Gastrocnemius medialis (tissue), 4 donors: Measurements from ENCODE around the gene ETNK1. TPM values are rescaled to one million over a fixed set of nuclear protein-coding genes. Genes with fewer than 3 reads are reported as not detected.

Experiments used
- ATAC-seq, 2 donors: fragments of 150-250 bp; one replicate each; pipeline ENCODE4 v1.9.1; 2016
- DNase-seq, 2 donors: peaks; one replicate each; pipeline ENCODE4 v3.0.0-alpha.2; 2019
- H3K27ac ChIP-seq, 4 donors: fragments of 200-600 bp; sonication (generic); 1 replicate in 1 of 4; 2 replicates in 3 of 4; pipeline ENCODE4 v1.5.1; 2016 to 2018; ENCODE audit warnings: mild to moderate bottlenecking in 2 of 4, moderate library complexity in 1 of 4
- H3K27me3 ChIP-seq, 3 donors: fragments of 200-600 bp; sonication (generic) in 2 of 3; 1 replicate in 1 of 3; 2 replicates in 2 of 3; pipeline versions ENCODE4 v1.5.1 to v1.6.0; 2016 to 2019; ENCODE audit warnings: mild to moderate bottlenecking in 1 of 3, moderate library complexity in 1 of 3
- H3K36me3 ChIP-seq, 2 donors: fragments of 200-600 bp; sonication (generic) in 1 of 2; one replicate each; pipeline ENCODE4 v1.5.1; 2017 to 2018
- H3K4me1 ChIP-seq, 2 donors: fragments of 200-600 bp; sonication (generic) in 1 of 2; one replicate each; pipeline ENCODE4 v1.5.1; 2016 to 2017; ENCODE audit warnings: mild to moderate bottlenecking in 2 of 2
- H3K4me3 ChIP-seq, 4 donors: fragments of 200-600 bp; sonication (generic) in 3 of 4; 1 replicate in 1 of 4; 2 replicates in 3 of 4; pipeline ENCODE4 v1.5.1; 2016 to 2019; ENCODE audit warnings: mild to moderate bottlenecking in 2 of 4
- H3K9me3 ChIP-seq, 3 donors: fragments of 200-600 bp; sonication (generic) in 2 of 3; 1 replicate in 1 of 3; 2 replicates in 2 of 3; pipeline ENCODE4 v1.5.1; 2016 to 2019
- POLR2A ChIP-seq, 2 donors: fragments of 450-650 bp; IDR thresholded peaks; one replicate each; pipeline ENCODE4 v1.6.1; 2017; ENCODE audit warnings: antibody characterized with exemption in 2 of 2, mild to moderate bottlenecking in 2 of 2, moderate library complexity in 2 of 2
- in situ Hi-C, 4 donors: fragments of 200-750 bp; cut with MboI; loops; one replicate each; pipeline versions ENCODE4 v1.15.0 to v1.8.0; 2017; ENCODE audit warnings: low sequenced_read_pairs in 4 of 4
- intact Hi-C: fragments of 100-400 bp; cut with DNase I; formaldehyde crosslinking; loops from one replicate; pipeline ENCODE4 v1.15.1; 2023; ENCODE audit warnings: low total_unique reads
- total RNA-seq, 4 donors: library from RNA; depleted of rRNA; stranded (reverse); fragments of >200 nt; gene quantifications; one replicate each; pipeline versions ENCODE4 v1.1.0 to v1.2.3, GENCODE V29; 2016
- TF ChIP-seq, protein P1 (sequence below), 5 experiments: fragments of 450-650 bp in 3 of 5; fragments of 200-600 bp in 2 of 5; sonication (generic) in 2 of 5; IDR thresholded peaks in 4 of 5; conservative IDR thresholded peaks in 1 of 5; 1 replicate in 4 of 5; 2 replicates in 1 of 5; pipeline ENCODE4 v1.5.1; 2016 to 2019; ENCODE audit warnings: antibody characterized with exemption in 5 of 5, mild to moderate bottlenecking in 3 of 5, moderate library complexity in 3 of 5

Gene ETNK1
- total RNA-seq, 4 donors from 2014 or later, result 6.5 to 15.1 (median 7.2) TPM

GRCh38 chr12:22668441-22668840, 43.5 kb downstream of the ETNK1 start:
- Histone ChIP-seq H3K27me3 (no peaks in the 10 kb centered on the region), H3K9me3 (no peaks in the 10 kb centered on the region), H3K27ac (no peak overlapping the region), H3K36me3 (peaks cover 0 to 8% of the 10 kb centered on the region in 2 donors), H3K4me3 (no peak overlapping the region), H3K4me1 (no peaks in the 10 kb centered on the region)
- in situ Hi-C loops (no loop called here), intact Hi-C loops (no loop called here)
- DNase-seq (no peak), ATAC-seq (no peak)
- TF ChIP-seq POLR2A (IDR thresholded peaks at IDR 0.05), result no peak
- TF ChIP-seq, protein P1, sequence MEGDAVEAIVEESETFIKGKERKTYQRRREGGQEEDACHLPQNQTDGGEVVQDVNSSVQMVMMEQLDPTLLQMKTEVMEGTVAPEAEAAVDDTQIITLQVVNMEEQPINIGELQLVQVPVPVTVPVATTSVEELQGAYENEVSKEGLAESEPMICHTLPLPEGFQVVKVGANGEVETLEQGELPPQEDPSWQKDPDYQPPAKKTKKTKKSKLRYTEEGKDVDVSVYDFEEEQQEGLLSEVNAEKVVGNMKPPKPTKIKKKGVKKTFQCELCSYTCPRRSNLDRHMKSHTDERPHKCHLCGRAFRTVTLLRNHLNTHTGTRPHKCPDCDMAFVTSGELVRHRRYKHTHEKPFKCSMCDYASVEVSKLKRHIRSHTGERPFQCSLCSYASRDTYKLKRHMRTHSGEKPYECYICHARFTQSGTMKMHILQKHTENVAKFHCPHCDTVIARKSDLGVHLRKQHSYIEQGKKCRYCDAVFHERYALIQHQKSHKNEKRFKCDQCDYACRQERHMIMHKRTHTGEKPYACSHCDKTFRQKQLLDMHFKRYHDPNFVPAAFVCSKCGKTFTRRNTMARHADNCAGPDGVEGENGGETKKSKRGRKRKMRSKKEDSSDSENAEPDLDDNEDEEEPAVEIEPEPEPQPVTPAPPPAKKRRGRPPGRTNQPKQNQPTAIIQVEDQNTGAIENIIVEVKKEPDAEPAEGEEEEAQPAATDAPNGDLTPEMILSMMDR (IDR thresholded peaks at IDR 0.05 in 4 of 5, conservative IDR thresholded peaks at IDR 0.05 in 1 of 5), result no peak

- DNase-seq, result no peak
- no peak overlapping the region for H3K27ac ChIP-seq
- H3K9me3 ChIP-seq, result no peaks in the 10 kb centered on the region
- intact Hi-C loops (loop anchor here (2.0 kb wide), 1 partner anchor 142 kb away; no protein-coding TSS in a partner anchor), in situ Hi-C loops (no loop called here)
- no peaks in the 10 kb centered on the region for H3K4me1 ChIP-seq
- H3K4me3 ChIP-seq, result no peak overlapping the region
- H3K36me3 ChIP-seq, result peaks cover 0 to 23% of the 10 kb centered on the region in 2 donors
- H3K27me3 ChIP-seq, result no peaks in the 10 kb centered on the region
- no peak for TF ChIP-seq POLR2A (IDR thresholded peaks at IDR 0.05)
- TF ChIP-seq, protein P1 (IDR thresholded peaks at IDR 0.05 in 4 of 5, conservative IDR thresholded peaks at IDR 0.05 in 1 of 5), result no peak
- ATAC-seq, result no peak
Measured at GRCh38 chr12:22670762-22671161, 45.8 kb downstream of the ETNK1 start.

- TF ChIP-seq POLR2A (IDR thresholded peaks at IDR 0.05), result no peak
- TF ChIP-seq, protein P1 (IDR thresholded peaks at IDR 0.05 in 4 of 5, conservative IDR thresholded peaks at IDR 0.05 in 1 of 5), result no peak
- no peak for DNase-seq
- Histone ChIP-seq H3K9me3 (no peaks in the 10 kb centered on the region), H3K27me3 (no peaks in the 10 kb centered on the region), H3K27ac (no peak overlapping the region), H3K4me1 (no peaks in the 10 kb centered on the region), H3K36me3 (peaks cover 0 to 25% of the 10 kb centered on the region in 2 donors), H3K4me3 (no peak overlapping the region)
- in situ Hi-C loops (no loop called here), intact Hi-C loops (no loop called here)
- no peak for ATAC-seq
Measured at GRCh38 chr12:22672951-22673350, 48.0 kb downstream of the ETNK1 start.

GRCh38 chr12:22677781-22678574, 53.0 kb downstream of the ETNK1 start:
- no peak overlapping the region for H3K27ac ChIP-seq
- no peak for TF ChIP-seq POLR2A (IDR thresholded peaks at IDR 0.05)
- TF ChIP-seq, protein P1 (IDR thresholded peaks at IDR 0.05 in 4 of 5, conservative IDR thresholded peaks at IDR 0.05 in 1 of 5), result no peak
- no peaks in the 10 kb centered on the region for H3K27me3 ChIP-seq
- H3K9me3 ChIP-seq, result no peaks in the 10 kb centered on the region
- ATAC-seq, result no peak
- DNase-seq, result no peak
- intact Hi-C loops, result no loop called here
- H3K4me1 ChIP-seq, result no peaks in the 10 kb centered on the region
- no peak overlapping the region for H3K4me3 ChIP-seq
- in situ Hi-C loops, result no loop called here
- peaks cover 0 to 27% of the 10 kb centered on the region in 2 donors for H3K36me3 ChIP-seq
